Endothelial cell (in vitro differentiated cells): ENCODE measurements around the gene MYCBP2. TPM values are rescaled to one million over a fixed set of nuclear protein-coding genes. Genes with fewer than 3 reads are reported as not detected.

Experiments used
- DNase-seq: peaks from one replicate; pipeline ENCODE4 v3.0.0; 2021; ENCODE audit warnings: low spot score
- H3K27ac Mint-ChIP-seq: one replicate; pipeline ENCODE4 v1.8.0; 2021; ENCODE audit warnings: mixed read lengths, inconsistent platforms; ENCODE audit not compliant: unreplicated experiment
- H3K27me3 Mint-ChIP-seq: one replicate; pipeline ENCODE4 v1.8.0; 2021; ENCODE audit warnings: mild to moderate bottlenecking, moderate library complexity, mixed read lengths, inconsistent platforms; ENCODE audit not compliant: unreplicated experiment
- H3K36me3 Mint-ChIP-seq: one replicate; pipeline ENCODE4 v1.8.0; 2021; ENCODE audit warnings: mild to moderate bottlenecking, low read depth, mixed read lengths, inconsistent platforms; ENCODE audit not compliant: unreplicated experiment
- H3K4me1 Mint-ChIP-seq: one replicate; pipeline ENCODE4 v1.8.0; 2021; ENCODE audit warnings: mild to moderate bottlenecking, mixed read lengths, inconsistent platforms; ENCODE audit not compliant: unreplicated experiment
- H3K4me3 Mint-ChIP-seq: one replicate; pipeline ENCODE4 v1.8.0; 2021; ENCODE audit warnings: mild to moderate bottlenecking, mixed read lengths, inconsistent platforms; ENCODE audit not compliant: unreplicated experiment
- H3K9me3 Mint-ChIP-seq: one replicate; pipeline ENCODE4 v1.8.0; 2021; ENCODE audit warnings: mixed read lengths, inconsistent platforms; ENCODE audit not compliant: unreplicated experiment
- total RNA-seq: library from RNA; stranded (reverse); fragmentation: NEBNext Ultra II Directional; extraction: Animal tissue kit (Norgen Biotek cat#: 25700); gene quantifications from one replicate; pipeline ENCODE4 v1.2.1, GENCODE V29; 2021; ENCODE audit not compliant: unreplicated experiment
- TF ChIP-seq, protein P1 (sequence below): fragments of 200-600 bp; sonication (generic); IDR thresholded peaks from one replicate; pipeline ENCODE4 v1.5.0; 2021; ENCODE audit warnings: antibody characterized with exemption; ENCODE audit not compliant: unreplicated experiment

Gene MYCBP2
- total RNA-seq, 1 donor from 2014 or later = 94.7 TPM

DNA sequence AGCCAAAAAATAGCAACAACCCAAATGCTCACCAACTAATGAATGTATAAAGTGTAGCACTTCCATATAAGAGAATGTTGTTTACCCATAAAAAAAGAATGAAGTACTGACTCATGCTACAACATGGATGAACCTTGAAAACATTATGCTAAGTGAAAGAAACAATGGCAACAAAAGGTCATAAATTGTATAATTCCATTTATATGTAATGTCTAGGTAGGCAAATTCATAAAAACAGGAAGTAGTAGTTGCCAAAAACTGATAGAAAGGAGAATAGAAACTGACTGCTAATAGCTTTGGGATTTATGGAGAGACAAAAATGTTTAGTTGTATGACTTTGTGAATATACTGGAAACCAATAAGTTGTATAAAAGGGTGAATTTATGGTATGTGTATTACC is 21.6 kb downstream of the MYCBP2 start:
- peaks cover 25% of the 10 kb centered on the region for H3K4me1 Mint-ChIP-seq

DNA sequence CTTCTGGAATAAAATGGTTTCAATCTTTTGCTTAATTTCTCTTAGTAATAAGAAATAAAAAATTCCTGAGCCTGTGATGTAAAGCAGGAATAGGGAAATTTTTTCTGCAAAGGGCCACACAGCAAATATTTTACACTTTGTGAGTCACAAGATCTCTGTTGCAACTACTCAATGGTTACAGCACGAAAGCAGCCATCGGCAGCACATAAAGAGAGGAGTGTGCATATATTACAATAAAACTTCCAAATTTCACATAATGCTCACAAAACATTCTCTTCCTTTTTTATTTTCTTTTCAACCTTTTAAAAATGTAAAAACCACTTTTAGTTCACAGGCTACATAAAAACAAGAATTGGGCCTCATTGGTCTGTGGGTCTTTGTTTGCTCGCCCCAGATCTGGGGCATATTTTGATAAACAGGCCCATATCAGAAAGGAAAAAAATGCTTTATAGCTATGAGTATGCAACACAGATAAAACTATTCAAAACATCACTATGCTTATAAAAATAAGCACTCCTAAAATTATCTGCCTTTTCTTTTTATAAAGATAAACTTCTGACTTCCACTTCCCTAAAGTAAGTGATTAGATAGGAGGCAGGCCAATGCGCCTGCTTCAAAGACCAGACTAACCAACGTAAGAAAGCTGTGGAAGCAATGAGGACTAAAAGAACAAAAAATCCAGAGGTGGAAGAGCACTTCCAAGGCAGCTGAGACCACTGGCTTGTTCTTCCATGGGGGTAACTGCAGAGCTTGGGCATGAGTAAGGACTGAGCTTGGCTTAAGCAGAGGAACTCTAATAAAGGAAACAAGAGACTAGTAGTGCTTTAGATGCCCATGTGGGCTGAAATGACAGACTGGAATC is 26.5 kb downstream of the MYCBP2 start:
- Mint-ChIP-seq H3K9me3 (no peaks in the 10 kb centered on the region), H3K4me3 (no peak overlapping the region), H3K36me3 (peaks cover 3% of the 10 kb centered on the region), H3K27me3 (no peaks in the 10 kb centered on the region), H3K27ac (peak overlapping the region; percentile 61), H3K4me1 (peaks cover 6% of the 10 kb centered on the region)
- no peak for DNase-seq
- TF ChIP-seq, protein P1, sequence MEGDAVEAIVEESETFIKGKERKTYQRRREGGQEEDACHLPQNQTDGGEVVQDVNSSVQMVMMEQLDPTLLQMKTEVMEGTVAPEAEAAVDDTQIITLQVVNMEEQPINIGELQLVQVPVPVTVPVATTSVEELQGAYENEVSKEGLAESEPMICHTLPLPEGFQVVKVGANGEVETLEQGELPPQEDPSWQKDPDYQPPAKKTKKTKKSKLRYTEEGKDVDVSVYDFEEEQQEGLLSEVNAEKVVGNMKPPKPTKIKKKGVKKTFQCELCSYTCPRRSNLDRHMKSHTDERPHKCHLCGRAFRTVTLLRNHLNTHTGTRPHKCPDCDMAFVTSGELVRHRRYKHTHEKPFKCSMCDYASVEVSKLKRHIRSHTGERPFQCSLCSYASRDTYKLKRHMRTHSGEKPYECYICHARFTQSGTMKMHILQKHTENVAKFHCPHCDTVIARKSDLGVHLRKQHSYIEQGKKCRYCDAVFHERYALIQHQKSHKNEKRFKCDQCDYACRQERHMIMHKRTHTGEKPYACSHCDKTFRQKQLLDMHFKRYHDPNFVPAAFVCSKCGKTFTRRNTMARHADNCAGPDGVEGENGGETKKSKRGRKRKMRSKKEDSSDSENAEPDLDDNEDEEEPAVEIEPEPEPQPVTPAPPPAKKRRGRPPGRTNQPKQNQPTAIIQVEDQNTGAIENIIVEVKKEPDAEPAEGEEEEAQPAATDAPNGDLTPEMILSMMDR = no peak

More for the DNA sequence above, 21.6 kb downstream of the MYCBP2 start:
- Mint-ChIP-seq H3K36me3 (no peaks in the 10 kb centered on the region), H3K27me3 (peaks cover 3% of the 10 kb centered on the region), H3K9me3 (no peaks in the 10 kb centered on the region), H3K27ac (no peak overlapping the region), H3K4me3 (no peak overlapping the region)
- no peak for DNase-seq
- TF ChIP-seq, protein P1 = no peak

DNA sequence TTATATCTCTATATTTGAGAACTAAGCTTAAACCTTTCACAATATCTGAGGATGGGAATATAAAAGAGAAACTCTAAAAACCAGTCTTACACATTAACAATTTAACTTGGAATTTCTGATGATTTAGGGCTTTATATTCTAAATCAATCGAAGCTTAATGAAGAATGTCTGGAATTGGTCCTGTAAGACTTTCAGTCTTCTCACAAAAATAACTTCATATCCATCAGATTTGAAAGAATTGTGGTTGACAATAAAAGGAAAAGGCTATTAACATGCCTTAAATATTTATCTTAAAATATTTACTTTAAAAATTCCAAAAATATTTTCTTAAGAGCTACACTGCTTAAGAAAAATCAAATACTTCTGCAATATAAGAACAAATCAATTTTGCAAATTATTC is 27.3 kb downstream of the MYCBP2 start:
- no peaks in the 10 kb centered on the region for H3K27me3 Mint-ChIP-seq
- TF ChIP-seq, protein P1 = no peak
- no peak overlapping the region for H3K27ac Mint-ChIP-seq
- DNase-seq = no peak
- no peaks in the 10 kb centered on the region for H3K9me3 Mint-ChIP-seq
- peaks cover 6% of the 10 kb centered on the region for H3K4me1 Mint-ChIP-seq
- H3K4me3 Mint-ChIP-seq = no peak overlapping the region
- H3K36me3 Mint-ChIP-seq = peaks cover 6% of the 10 kb centered on the region

DNA sequence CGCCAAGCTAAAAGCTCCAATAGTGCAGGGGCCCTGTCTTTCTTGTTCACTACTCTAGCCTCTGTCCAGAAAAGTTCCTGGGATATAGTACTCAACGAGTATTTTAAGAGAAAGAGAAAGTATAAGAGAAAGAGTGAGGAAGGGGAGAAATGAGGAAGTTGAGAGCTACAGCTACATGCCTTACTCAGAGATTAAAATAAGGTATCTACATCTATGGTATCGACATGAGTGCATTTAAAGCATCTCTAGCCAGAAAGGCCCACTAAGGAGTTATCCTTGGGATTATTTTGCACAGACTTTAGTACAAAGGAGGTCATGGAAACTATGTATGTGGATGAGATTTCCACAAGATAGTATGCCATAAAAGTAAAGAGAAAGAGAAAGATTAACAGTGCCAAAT is 28.5 kb downstream of the MYCBP2 start:
- H3K36me3 Mint-ChIP-seq = peaks cover 6% of the 10 kb centered on the region
- no peak for DNase-seq
- no peaks in the 10 kb centered on the region for H3K27me3 Mint-ChIP-seq
- H3K4me1 Mint-ChIP-seq = peaks cover 6% of the 10 kb centered on the region
- TF ChIP-seq, protein P1 = no peak
- no peak overlapping the region for H3K27ac Mint-ChIP-seq
- no peaks in the 10 kb centered on the region for H3K9me3 Mint-ChIP-seq
- H3K4me3 Mint-ChIP-seq = no peak overlapping the region

DNA sequence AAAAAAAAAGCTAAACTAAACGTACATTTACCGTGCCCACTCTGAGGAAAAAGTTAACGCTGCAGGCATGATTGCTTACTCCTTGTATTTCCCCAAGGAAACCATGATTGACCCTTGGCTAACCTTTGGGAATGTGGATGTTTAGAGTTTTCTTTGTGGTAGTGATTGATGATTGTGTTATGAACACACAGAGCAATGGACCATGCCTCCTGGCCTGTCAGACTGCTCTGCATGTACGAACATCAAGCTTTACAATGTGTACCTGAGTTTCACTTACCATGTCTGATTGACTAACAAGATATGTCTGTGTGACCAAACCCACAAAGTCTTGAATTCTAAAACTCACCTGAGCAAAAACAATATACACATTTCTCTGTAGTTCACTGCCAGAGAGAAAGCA is 35.1 kb downstream of the MYCBP2 start:
- Mint-ChIP-seq H3K4me1 (peaks cover 8% of the 10 kb centered on the region), H3K4me3 (no peak overlapping the region), H3K27ac (no peak overlapping the region), H3K9me3 (no peaks in the 10 kb centered on the region), H3K36me3 (peaks cover 35% of the 10 kb centered on the region), H3K27me3 (no peaks in the 10 kb centered on the region)
- DNase-seq = no peak
- TF ChIP-seq, protein P1 = no peak
